ENCODE measurements around the gene PDGFRA. TPM values are rescaled to one million over a fixed set of nuclear protein-coding genes. Genes with fewer than 3 reads are reported as not detected.

The PDGFRA gene
- total RNA-seq, 1 experiment from 2014 or later = 6.8 TPM

- H3K4me3 Mint-ChIP-seq = peak overlapping the region in 1 of 2 experiments; percentile 81; a peak in 3 of 5 replicates
- Histone ChIP-seq H4K8ac (replicated peaks; ENCODE audit: insufficient read length, low read depth, low read length) (no peak overlapping the region), H3K56ac (ENCODE audit: insufficient read length, low read depth, low read length) (no peak overlapping the region), H3K79me2 (ENCODE audit: insufficient read depth, low read length) (no peaks in the 10 kb centered on the region), H4K5ac (ENCODE audit: insufficient read length, low read depth, low read length) (no peak overlapping the region), H3K18ac (ENCODE audit: insufficient read length, low read depth, low read length) (no peak overlapping the region), H3K14ac (ENCODE audit: insufficient read depth, low read length) (no peak overlapping the region), H3K79me1 (ENCODE audit: insufficient read depth, low read depth, low read length, poor library complexity, severe bottlenecking) (no peaks in the 10 kb centered on the region), H4K20me1 (ENCODE audit: control insufficient read depth, insufficient read depth, insufficient read length) (no peaks in the 10 kb centered on the region), H2AFZ (ENCODE audit: low read length) (no peak overlapping the region), H2BK20ac (ENCODE audit: low read depth, low read length, poor library complexity, severe bottlenecking) (no peak overlapping the region), H4K91ac (ENCODE audit: insufficient read length, low read depth, low read length) (no peak overlapping the region), H3K23me2 (ENCODE audit: insufficient read length, low read depth, low read length, poor library complexity, severe bottlenecking) (peaks cover 43% of the 10 kb centered on the region), H3K9ac (ENCODE audit: extremely low read depth, insufficient read length, low read length) (no peak overlapping the region), H3K27me3 (ENCODE audit: insufficient read depth, low read length) (peaks cover 79% of the 10 kb centered on the region), H3K4me2 (ENCODE audit: insufficient read depth, insufficient read length, low read length) (peak overlapping the region; percentile 89), H3K4ac (ENCODE audit: low read depth, low read length) (no peak overlapping the region), H3K27ac (ENCODE audit: insufficient read length, low read depth, low read length) (no peak overlapping the region), H2BK12ac (ENCODE audit: insufficient read length, low read depth, low read length) (no peak overlapping the region), H3K23ac (ENCODE audit: insufficient read length, low read depth, low read length) (no peak overlapping the region), H3K4me1 (ENCODE audit: insufficient read depth, low read length) (no peaks in the 10 kb centered on the region; the same call in 1 of the 2 replicates), H2AK5ac (ENCODE audit: insufficient read length, low read length) (no peak overlapping the region), H3K9me3 (ENCODE audit: control insufficient read depth, low read depth, low read length) (no peaks in the 10 kb centered on the region), H2BK15ac (ENCODE audit: low read depth, low read length) (no peak overlapping the region), H2BK120ac (ENCODE audit: low read depth, low read length, poor library complexity, severe bottlenecking) (no peak overlapping the region), H2BK5ac (ENCODE audit: insufficient read length, low read length) (no peak overlapping the region), H3T11ph (ENCODE audit: low read length) (no peak overlapping the region)
- TF ChIP-seq CTCF (conservative IDR thresholded peaks at IDR 0.05) = no peak
- no peaks in the 10 kb centered on the region for H3K36me3 Mint-ChIP-seq (ENCODE audit: insufficient read depth in 1 of 3, low read depth in 3 of 3)
- H3K4me1 Mint-ChIP-seq = peaks cover 48 to 65% of the 10 kb centered on the region in 2 experiments
- H3K27me3 Mint-ChIP-seq (ENCODE audit: low read depth) = peaks cover 95% of the 10 kb centered on the region
- DNase-seq = no peak
- no CpG with 5 or more reads among the region's 8 CpGs for WGBS (ENCODE audit: extremely low coverage, insufficient read length, low lambda C conversion rate)
- H3K9me3 Mint-ChIP-seq = peaks cover 1 to 9% of the 10 kb centered on the region in 2 experiments; a peak in 3 of 5 replicates
- H3K27ac Mint-ChIP-seq = no peak overlapping the region
Observed at GRCh38 chr4:54228546-54228945, 547 bp upstream of the PDGFRA start.
